Activated CD4-positive, alpha-beta T cell treated with anti-CD3 and anti-CD28 coated beads, Interleukin-10, Interleukin-2, amounts not matched to agents 100 ng/mL and 50 ng/mL, durations not matched to agents 16 hours and 8 hours (primary cell): ENCODE results near the gene PARP14.
"Not testable (repeated sequence)": the region's sequence is repeated elsewhere in the genome, so short reads cannot be mapped to it uniquely, and the experiment has no call there.

Experiments used
- DNase-seq: peaks from one replicate; pipeline ENCODE4 v3.0.0-alpha.2; 2020

The PARP14 gene

GRCh38 chr3:122679085-122679881, 1.4 kb upstream of the PARP14 start:
- peak; percentile 88 for DNase-seq

GRCh38 chr3:122679882-122680474, 661 bp upstream of the PARP14 start:
- DNase-seq: peak; percentile 24

GRCh38 chr3:122681284-122681973, 790 bp downstream of the PARP14 start:
- DNase-seq: no peak

- no peak for DNase-seq
These were observed 1.4 kb downstream of the PARP14 start for GRCh38 chr3:122681974-122682409.

- DNase-seq: not testable (repeated sequence)
These were observed 2.3 kb downstream of the PARP14 start for GRCh38 chr3:122682778-122683411.

GRCh38 chr3:122687298-122687697, 6.7 kb downstream of the PARP14 start:
- DNase-seq: no peak

- DNase-seq: no peak
These were observed 8.4 kb downstream of the PARP14 start for GRCh38 chr3:122688996-122689395.

GRCh38 chr3:122689587-122689986, 8.9 kb downstream of the PARP14 start:
- no peak for DNase-seq

- DNase-seq: no peak
These were observed 9.5 kb downstream of the PARP14 start for GRCh38 chr3:122690096-122690495.

- no peak for DNase-seq
These were observed 10.6 kb downstream of the PARP14 start for GRCh38 chr3:122691195-122691594.

GRCh38 chr3:122692674-122693073, 12.0 kb downstream of the PARP14 start:
- no peak for DNase-seq

GRCh38 chr3:122694966-122695365, 14.3 kb downstream of the PARP14 start:
- DNase-seq: no peak

GRCh38 chr3:122695927-122696561, 15.4 kb downstream of the PARP14 start:
- DNase-seq: no peak

- DNase-seq: no peak
These were observed 17.4 kb downstream of the PARP14 start for GRCh38 chr3:122697952-122698620.

- DNase-seq: no peak
These were observed 19.6 kb downstream of the PARP14 start for GRCh38 chr3:122700193-122700592.

- DNase-seq: no peak
These were observed 24.7 kb downstream of the PARP14 start for GRCh38 chr3:122705379-122705778.

- not testable (repeated sequence) for DNase-seq
These were observed 30.1 kb downstream of the PARP14 start for GRCh38 chr3:122710616-122711251.

- no peak for DNase-seq
These were observed 33.6 kb downstream of the PARP14 start for GRCh38 chr3:122714273-122714672.

- no peak for DNase-seq
These were observed 36.0 kb downstream of the PARP14 start for GRCh38 chr3:122716667-122717066.

GRCh38 chr3:122719273-122719921, 38.8 kb downstream of the PARP14 start:
- no peak for DNase-seq

- DNase-seq: no peak
These were observed 44.5 kb downstream of the PARP14 start for GRCh38 chr3:122725106-122725505.
